ENCODE measurements around the gene MAP4.

The MAP4 gene

DNA sequence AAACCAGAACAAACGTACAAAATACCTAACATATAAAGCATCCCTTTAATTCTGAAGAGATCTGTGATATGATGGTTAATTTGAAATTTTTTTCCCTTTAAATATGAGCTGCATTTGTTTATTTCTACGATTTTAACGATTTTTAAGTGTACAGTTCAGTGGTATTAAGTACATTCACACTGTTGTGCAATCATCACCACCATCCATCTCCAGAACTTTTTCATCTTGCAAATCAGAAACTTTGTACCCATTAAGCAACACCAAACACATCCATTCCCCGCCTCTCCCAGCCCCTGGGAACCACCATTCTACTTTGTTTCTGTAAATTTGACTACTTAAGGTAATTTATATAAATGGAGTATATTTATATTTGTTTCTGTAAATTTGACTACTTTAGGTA, 51.5 kb downstream of the MAP4 start:
- DNase-seq: no peak

GRCh38 chr3:47961815-47962606, 54.2 kb downstream of the MAP4 start:
- no peak for DNase-seq

- DNase-seq: no peak
Observed at GRCh38 chr3:47961036-47961435, 55.2 kb downstream of the MAP4 start.

DNA sequence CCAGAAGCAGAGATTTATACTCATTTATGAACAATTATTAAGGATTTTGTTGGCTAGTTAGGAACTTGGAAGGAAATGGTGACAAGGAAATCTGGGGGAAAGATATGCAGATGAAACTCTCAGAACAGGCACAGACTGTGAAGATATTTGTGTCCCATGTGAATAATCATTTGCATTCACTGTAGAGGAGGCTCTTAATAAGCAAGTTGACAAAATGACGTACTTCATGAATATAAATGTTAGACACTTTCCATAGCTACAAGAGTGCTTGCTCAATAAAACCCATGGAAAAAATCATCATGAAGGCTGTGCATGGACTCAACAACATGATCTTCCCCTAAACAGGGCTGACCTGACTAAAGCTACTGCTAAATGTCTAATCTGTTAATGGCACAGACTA, 59.7 kb downstream of the MAP4 start:
- no peak for DNase-seq

DNA sequence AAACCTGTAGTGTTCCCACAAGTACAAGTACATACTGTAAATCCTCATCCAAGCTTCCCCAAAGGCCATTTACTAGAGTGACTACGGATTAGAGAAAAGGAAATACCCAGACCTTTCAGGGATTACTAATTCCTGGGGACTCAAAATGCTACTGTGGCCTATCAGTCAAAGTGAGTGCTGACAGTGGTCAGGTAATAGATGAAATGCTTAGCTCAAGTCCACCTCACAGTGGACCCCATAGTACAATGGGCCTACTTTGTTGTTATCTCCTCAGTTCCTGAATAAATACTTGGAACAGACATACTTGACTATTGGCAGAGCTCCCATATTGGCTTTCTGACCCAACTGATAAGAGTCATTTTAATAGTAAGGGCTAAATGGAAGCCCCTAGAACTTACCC, 61.6 kb downstream of the MAP4 start:
- DNase-seq: no peak

GRCh38 chr3:47950453-47951169, 65.6 kb downstream of the MAP4 start:
- no peak for DNase-seq

DNA sequence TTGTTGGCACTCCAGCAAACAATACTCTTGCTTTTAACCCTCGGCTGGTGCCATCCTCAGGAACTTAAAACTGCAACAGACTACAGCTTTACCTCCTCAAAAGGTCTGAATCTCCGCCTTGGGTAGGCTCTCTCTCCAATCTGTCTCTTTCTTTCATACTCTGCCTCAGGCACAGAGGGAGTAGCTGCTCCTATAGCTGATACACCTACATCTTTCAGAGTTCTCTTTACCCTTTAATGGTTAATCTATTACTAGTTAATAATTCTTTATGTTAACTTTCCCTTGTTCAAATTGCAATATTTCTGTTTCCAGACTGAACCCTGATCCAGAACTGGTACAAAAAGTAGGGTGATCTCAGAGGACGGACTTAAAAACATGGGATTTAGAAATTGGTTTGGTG, 66.2 kb downstream of the MAP4 start:
- no peak for DNase-seq

DNA sequence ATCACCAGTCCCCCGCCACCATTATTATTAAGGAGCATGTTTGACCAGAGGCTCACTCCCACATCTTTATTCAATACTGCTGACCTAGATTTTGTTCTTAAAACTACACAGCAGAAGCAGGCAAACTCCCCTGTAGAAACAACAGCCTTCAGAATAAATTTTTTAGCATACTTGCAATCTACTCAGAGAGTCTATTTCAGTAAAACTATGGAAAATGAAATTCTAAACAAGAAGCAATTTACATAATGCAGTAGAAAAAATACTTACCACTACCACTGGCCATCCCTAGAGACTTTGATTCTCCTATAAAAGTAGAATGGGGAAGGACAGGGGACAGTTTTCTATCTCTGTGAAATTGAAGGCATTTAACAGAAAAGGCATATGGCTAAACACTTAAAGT, 76.0 kb downstream of the MAP4 start:
- no peak for DNase-seq

DNA sequence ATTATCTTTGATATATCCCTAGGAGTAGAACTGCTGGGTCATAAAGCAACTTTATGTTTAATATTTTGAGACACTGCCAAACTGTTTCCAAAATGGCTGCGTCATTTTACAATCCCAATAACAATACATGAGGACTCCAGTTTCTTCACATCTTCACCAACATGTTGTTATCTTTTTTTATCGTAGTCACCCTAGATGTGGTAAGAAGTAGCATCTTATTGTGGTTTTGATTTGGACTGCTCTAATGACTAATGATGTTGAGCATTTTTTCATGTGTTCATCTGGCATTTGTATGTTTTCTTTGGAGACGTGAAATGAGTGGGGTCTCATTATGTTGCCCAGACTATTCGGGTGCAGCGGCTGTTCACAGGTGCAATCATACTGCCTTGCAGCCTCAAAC, 83.8 kb downstream of the MAP4 start:
- DNase-seq: no peak

- no peak for DNase-seq
Observed at GRCh38 chr3:47930979-47931378, 85.2 kb downstream of the MAP4 start.

DNA sequence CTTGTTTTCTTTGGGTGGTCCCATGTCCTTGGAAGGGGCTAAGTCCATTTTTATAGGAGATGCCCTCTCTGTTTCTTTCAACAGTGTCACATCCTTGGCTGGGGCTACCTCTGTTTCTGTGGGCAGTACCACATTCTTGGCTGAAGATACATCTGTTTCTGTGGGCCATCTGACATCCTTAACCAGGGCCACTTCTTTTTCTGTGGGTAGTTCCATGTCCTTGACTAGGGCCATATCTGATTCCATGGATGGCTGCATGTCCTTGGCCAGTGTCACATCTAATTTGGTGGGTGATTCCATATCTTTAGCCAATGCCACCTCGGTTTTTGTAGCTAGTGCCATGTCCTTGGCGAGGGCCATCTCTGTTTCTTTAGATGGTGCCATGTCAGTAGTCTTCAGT, 99.5 kb downstream of the MAP4 start:
- DNase-seq: no peak

DNA sequence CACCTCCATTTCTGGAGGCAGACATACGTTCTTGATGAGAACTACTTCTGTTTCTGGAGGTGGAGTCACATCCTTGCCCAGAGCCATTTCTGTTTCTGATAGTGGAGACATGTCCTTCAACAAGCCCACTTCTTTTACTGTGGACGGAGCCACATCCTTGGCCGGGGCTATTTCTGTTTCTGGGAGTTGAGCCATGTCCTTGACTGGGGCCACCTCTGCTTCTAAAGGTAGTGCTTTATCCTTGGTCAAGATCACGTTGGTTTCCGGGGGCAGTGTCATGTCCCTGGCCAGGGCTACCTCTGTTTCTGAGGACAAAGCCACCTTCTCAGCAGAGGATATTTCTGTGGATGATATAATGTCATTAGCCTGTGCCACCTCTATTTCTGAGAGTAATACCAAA, 100.0 kb downstream of the MAP4 start:
- no peak for DNase-seq

DNA sequence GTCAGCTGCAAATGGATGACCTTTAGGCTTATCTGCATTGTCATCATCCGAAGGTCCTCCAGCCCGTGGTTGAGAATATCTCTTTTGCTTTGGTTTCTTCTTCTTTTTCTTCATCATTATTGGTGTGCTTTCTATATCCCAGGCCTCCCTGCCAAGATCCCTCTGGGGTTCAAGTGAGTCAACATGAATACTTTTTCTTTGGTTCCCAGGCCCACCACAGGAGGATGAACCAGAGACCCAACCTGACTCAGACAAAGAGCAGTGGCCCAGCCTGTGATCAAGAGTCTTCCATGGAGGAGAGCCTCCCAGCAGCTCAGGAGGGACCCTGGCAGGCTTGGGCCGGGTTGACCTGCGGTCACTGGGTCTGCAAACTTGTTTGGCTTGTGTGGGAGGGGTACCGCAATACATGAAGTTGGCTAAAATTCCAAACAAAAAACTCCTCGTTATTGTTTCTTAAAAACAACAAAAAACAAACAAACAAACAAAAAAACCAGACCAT, 104.2 kb downstream of the MAP4 start:
- DNase-seq: no peak

DNA sequence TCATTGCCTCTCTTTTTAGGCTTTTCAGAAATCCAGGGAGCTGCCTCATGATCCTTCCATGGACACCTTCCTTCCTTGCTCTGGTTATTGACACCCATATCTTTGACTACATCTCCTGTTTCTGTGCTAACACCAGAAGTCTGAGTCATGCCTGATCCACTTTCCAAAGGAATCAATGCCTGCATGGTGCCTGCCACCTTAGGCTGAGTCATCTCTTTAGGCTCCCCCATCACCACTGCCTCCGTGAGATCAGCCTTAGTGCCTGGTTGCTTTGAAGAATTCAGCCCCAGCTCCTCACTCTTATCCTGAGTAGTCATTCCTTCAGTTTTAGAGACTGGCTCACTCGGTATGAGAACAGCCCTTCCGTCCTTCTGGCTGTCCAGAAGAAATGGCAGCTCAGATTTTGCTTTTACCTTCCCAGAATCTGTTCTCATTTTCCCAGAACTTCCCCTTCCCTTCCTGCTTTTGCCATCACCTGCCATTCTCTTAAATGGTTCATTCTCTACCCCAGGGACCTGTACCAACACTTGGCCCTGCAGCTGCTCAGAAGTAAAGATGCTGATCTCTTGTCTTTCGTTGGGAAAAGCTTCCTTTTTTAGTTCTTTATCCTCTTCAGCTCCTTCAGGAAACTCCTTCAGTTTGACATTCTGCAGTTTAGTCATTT, 105.3 kb downstream of the MAP4 start:
- DNase-seq: no peak

DNA sequence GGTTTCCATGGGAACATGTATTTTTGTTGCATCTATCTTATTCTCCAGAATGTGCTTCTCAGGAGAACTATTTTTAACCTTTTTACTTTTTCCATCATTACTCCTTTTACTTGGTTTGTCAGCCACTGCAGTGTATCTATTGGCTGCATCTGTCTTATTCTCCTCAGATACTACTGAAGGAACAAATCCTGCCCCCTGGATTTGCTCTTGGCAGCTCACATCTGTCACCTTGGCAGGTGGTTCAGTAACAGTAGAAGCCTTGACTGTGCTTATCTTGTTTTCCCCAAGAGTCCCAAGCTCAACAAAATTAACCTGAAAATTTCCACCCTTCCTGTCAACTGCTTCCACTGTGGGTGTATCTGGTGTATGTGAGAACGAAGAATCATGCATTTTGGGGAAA, 106.0 kb downstream of the MAP4 start:
- no peak for DNase-seq

- DNase-seq: no peak
Observed at GRCh38 chr3:47909607-47910006, 106.6 kb downstream of the MAP4 start.

- DNase-seq: no peak
Observed at GRCh38 chr3:47908744-47909143, 107.5 kb downstream of the MAP4 start.

- DNase-seq: no peak
Observed at GRCh38 chr3:47907784-47908183, 108.4 kb downstream of the MAP4 start.

- no peak for DNase-seq
Observed at GRCh38 chr3:47902746-47903145, 113.5 kb downstream of the MAP4 start.

DNA sequence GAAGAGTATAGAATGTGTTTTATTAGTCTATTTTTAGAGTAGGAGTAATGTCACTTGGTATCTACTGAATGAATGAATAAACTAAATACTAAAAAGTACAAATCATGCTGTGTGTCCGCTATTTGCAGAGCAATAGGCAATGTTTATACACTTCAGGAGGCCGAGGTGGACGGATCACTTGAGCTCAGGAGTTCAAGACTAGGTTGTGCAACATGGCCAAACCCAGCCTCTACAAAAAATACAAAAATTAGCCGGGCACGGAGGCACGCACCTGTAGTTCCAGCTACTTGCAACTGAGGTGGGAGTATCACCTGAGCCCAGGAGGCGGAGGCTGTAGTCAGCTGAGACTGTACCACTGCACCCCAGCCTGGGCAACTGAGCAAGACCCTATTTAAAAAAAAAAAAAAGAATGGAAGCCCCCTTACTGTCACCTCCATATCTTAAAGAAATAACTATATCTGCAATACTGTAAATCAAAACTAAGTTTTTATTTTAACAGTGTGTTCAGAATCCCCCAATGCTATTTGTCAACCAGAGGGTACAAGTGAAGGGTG, 114.9 kb downstream of the MAP4 start:
- DNase-seq: no peak

- no peak for DNase-seq
Observed at GRCh38 chr3:47899495-47900108, 116.6 kb downstream of the MAP4 start.

GRCh38 chr3:47897954-47898353, 118.3 kb downstream of the MAP4 start:
- DNase-seq: no peak

DNA sequence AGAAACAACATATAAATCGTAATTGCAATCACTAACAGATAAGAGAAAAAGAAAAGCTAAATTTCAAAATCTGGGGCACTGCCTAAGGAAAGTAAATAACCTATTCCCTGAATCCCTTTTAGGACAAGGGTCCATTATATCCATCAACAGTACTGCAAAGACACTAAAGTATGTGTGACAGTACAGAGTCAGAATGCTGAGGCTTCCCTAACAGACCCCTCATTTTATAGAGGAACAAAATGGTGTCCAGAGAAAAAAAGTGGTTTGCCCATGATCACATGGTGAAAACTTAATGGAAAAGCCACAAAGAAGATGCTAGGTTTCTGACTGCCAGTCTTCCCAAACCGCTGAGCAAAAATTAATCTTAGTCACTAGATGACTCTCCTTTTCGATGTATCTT, 119.5 kb downstream of the MAP4 start:
- DNase-seq: no peak
